Neural crest cell (in vitro differentiated cells): Measurements from ENCODE around the gene ZSWIM6. TPM values are rescaled to one million over a fixed set of nuclear protein-coding genes. Genes with fewer than 3 reads are reported as not detected.
"Not testable (repeated sequence)": the region's sequence is repeated elsewhere in the genome, so short reads cannot be mapped to it uniquely, and the experiment has no call there.

ENCODE experiments used
- DNase-seq: peaks from one replicate; pipeline ENCODE4 v3.0.0; 2021; ENCODE audit warnings: low read depth, mixed read lengths, low spot score
- H3K27ac Mint-ChIP-seq: one replicate; pipeline ENCODE4 v1.8.0; 2021; ENCODE audit warnings: mild to moderate bottlenecking, mixed read lengths; ENCODE audit not compliant: unreplicated experiment
- H3K27me3 Mint-ChIP-seq: 2 replicates; pipeline ENCODE4 v1.8.0; 2021; ENCODE audit warnings: low read depth, mild to moderate bottlenecking, mixed read lengths
- H3K36me3 Mint-ChIP-seq: 2 replicates; pipeline ENCODE4 v1.8.0; 2021; ENCODE audit warnings: low read depth, mild to moderate bottlenecking, mixed read lengths
- H3K4me1 Mint-ChIP-seq: 2 replicates; pipeline ENCODE4 v1.8.0; 2021; ENCODE audit warnings: mixed read lengths
- H3K4me3 Mint-ChIP-seq: one replicate; pipeline ENCODE4 v1.8.0; 2021; ENCODE audit warnings: mild to moderate bottlenecking, mixed read lengths
- H3K9me3 Mint-ChIP-seq: 2 replicates; pipeline ENCODE4 v1.8.0; 2021; ENCODE audit warnings: mixed read lengths
- total RNA-seq: library from RNA; stranded (reverse); gene quantifications from 2 replicates; pipeline ENCODE4 v1.2.1, GENCODE V29; 2021
- TF ChIP-seq, protein P1 (sequence below): fragments of 200-600 bp; sonication (generic); conservative IDR thresholded peaks from 2 replicates; pipeline ENCODE4 v1.5.0; 2021; ENCODE audit warnings: antibody characterized with exemption, mild to moderate bottlenecking

The ZSWIM6 gene
- total RNA-seq, 1 donor from 2014 or later = 33.8 TPM

DNA sequence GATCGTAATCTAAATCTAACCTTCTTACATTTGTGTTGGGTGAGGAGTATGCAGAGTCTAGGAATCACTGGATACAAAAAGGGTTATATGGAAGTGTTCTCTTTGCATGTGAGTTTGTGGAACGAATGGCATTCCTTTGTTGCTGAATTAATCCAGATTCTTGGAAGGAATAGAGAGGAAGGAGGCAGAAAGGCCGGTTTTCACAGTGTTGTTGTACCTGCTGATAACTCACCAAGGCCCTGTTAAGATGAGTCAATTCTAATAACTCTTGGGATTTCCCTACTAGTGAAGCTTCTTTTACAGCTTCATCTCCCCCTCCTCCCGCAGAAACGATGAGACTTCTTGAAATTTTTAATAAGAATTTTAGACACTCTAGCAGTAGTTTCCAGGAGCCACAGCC is 84.0 kb downstream of the ZSWIM6 start:
- Mint-ChIP-seq H3K4me3 (no peak overlapping the region), H3K36me3 (peaks cover 5% of the 10 kb centered on the region), H3K9me3 (no peaks in the 10 kb centered on the region), H3K4me1 (peaks cover 55% of the 10 kb centered on the region), H3K27ac (no peak overlapping the region), H3K27me3 (no peaks in the 10 kb centered on the region)
- DNase-seq = no peak
- TF ChIP-seq, protein P1, sequence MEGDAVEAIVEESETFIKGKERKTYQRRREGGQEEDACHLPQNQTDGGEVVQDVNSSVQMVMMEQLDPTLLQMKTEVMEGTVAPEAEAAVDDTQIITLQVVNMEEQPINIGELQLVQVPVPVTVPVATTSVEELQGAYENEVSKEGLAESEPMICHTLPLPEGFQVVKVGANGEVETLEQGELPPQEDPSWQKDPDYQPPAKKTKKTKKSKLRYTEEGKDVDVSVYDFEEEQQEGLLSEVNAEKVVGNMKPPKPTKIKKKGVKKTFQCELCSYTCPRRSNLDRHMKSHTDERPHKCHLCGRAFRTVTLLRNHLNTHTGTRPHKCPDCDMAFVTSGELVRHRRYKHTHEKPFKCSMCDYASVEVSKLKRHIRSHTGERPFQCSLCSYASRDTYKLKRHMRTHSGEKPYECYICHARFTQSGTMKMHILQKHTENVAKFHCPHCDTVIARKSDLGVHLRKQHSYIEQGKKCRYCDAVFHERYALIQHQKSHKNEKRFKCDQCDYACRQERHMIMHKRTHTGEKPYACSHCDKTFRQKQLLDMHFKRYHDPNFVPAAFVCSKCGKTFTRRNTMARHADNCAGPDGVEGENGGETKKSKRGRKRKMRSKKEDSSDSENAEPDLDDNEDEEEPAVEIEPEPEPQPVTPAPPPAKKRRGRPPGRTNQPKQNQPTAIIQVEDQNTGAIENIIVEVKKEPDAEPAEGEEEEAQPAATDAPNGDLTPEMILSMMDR = no peak

DNA sequence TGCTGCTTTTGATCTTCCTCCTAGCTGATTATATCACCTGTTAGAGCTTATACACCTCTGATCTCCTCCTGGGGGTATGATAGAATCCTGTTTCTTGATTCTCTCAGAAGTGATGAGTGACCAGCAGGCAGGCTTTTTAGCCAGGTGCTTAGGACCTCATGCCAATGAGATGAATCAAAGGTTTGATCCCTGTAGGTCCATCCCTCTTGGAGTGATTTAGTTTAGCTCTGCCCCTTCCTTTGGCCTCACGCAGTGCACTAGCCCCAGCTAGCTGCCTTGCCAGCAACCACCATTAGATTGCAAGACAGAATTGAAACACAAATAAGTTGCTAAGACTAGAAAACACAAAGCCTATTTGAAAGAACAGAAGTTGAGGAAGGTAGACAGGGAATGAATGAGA is 84.4 kb downstream of the ZSWIM6 start:
- TF ChIP-seq, protein P1 = no peak
- Mint-ChIP-seq H3K9me3 (peaks cover 4% of the 10 kb centered on the region), H3K4me1 (peaks cover 55% of the 10 kb centered on the region), H3K4me3 (no peak overlapping the region), H3K27me3 (no peaks in the 10 kb centered on the region), H3K27ac (no peak overlapping the region), H3K36me3 (peaks cover 7% of the 10 kb centered on the region)
- no peak for DNase-seq

DNA sequence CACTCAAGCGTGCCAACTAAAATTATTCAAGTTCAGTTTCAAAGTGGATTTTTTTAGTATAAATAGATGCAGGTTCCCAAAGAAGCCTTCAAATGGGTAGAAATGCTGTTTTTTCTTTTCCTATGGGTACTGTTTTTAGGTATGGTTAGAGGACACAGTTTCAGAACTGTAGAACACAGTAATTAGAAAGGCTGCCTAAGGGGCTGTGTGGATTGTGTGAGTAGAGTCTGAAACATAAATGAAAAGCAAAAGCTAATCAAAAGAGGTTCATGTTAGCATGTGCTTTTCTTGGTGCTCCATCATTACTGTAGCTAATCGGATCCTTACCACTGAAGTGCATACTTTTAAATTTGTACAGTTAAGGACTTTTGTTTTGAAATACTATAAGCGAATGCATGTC is 85.3 kb downstream of the ZSWIM6 start:
- no peaks in the 10 kb centered on the region for H3K27me3 Mint-ChIP-seq

GRCh38 chr5:61417851-61418250 is 85.8 kb downstream of the ZSWIM6 start:
- DNase-seq = no peak
- no peaks in the 10 kb centered on the region for H3K27me3 Mint-ChIP-seq
- TF ChIP-seq, protein P1 = no peak

More for the DNA sequence above, 85.3 kb downstream of the ZSWIM6 start:
- peaks cover 49% of the 10 kb centered on the region for H3K4me1 Mint-ChIP-seq
- peaks cover 16% of the 10 kb centered on the region for H3K36me3 Mint-ChIP-seq
- TF ChIP-seq, protein P1 = no peak
- H3K27ac Mint-ChIP-seq = no peak overlapping the region
- H3K4me3 Mint-ChIP-seq = no peak overlapping the region
- no peak for DNase-seq
- peaks cover 12% of the 10 kb centered on the region for H3K9me3 Mint-ChIP-seq

GRCh38 chr5:61419106-61419505 is 87.0 kb downstream of the ZSWIM6 start:
- Mint-ChIP-seq H3K27me3 (no peaks in the 10 kb centered on the region), H3K4me3 (no peak overlapping the region), H3K36me3 (peaks cover 17% of the 10 kb centered on the region), H3K9me3 (peaks cover 12% of the 10 kb centered on the region), H3K4me1 (peaks cover 54% of the 10 kb centered on the region), H3K27ac (no peak overlapping the region)
- TF ChIP-seq, protein P1 = no peak
- DNase-seq = no peak

More at GRCh38 chr5:61417851-61418250, 85.8 kb downstream of the ZSWIM6 start:
- Mint-ChIP-seq H3K4me1 (peaks cover 49% of the 10 kb centered on the region), H3K9me3 (peaks cover 12% of the 10 kb centered on the region), H3K27ac (no peak overlapping the region), H3K4me3 (no peak overlapping the region), H3K36me3 (peaks cover 17% of the 10 kb centered on the region)

- TF ChIP-seq, protein P1 = no peak
- no peaks in the 10 kb centered on the region for H3K27me3 Mint-ChIP-seq
- peaks cover 12% of the 10 kb centered on the region for H3K9me3 Mint-ChIP-seq
- no peak for DNase-seq
- H3K36me3 Mint-ChIP-seq = peaks cover 17% of the 10 kb centered on the region
- no peak overlapping the region for H3K4me3 Mint-ChIP-seq
- peaks cover 51% of the 10 kb centered on the region for H3K4me1 Mint-ChIP-seq
- H3K27ac Mint-ChIP-seq = no peak overlapping the region
Observed at GRCh38 chr5:61420016-61420415, 88.0 kb downstream of the ZSWIM6 start.

DNA sequence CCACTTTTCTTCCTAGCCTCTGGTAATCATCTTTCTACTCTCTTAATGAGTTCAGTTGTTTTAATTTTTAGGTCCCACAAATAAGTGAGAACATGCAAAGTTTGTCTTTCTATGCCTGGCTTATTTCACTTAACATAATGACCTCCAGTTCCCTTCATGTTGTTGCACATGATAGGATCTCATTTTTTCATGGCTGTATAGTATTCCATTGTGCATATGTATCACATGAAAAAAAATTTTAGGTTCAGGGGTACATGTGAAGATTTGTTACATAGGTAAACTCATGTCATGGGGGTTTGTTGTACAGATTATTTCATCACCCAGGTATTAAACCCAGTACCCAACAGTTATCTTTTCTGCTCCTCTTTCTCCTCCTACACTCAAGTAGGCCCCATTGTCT is 89.2 kb downstream of the ZSWIM6 start:
- not testable (repeated sequence) for H3K27ac Mint-ChIP-seq, H3K27me3 Mint-ChIP-seq, H3K4me3 Mint-ChIP-seq, DNase-seq
- Mint-ChIP-seq H3K36me3 (peaks cover 17% of the 10 kb centered on the region), H3K9me3 (peaks cover 12% of the 10 kb centered on the region), H3K4me1 (peaks cover 44% of the 10 kb centered on the region)
